ENCODE data around the gene CHN1.

Gene CHN1

GRCh38 chr2:174971868-174972781 lies 33.1 kb downstream of the CHN1 start:
- Mint-ChIP-seq H3K27ac (peak overlapping the region in 1 of 3 experiments; percentile 3), H3K4me1 (peaks cover 34% of the 10 kb centered on the region), H3K4me3 (no peak overlapping the region), H3K9me3 (peaks cover 4% of the 10 kb centered on the region), H3K27me3 (ENCODE audit: low read depth) (no peaks in the 10 kb centered on the region), H3K36me3 (ENCODE audit: low read depth) (peaks cover 5% of the 10 kb centered on the region)
- TF ChIP-seq, protein P1, sequence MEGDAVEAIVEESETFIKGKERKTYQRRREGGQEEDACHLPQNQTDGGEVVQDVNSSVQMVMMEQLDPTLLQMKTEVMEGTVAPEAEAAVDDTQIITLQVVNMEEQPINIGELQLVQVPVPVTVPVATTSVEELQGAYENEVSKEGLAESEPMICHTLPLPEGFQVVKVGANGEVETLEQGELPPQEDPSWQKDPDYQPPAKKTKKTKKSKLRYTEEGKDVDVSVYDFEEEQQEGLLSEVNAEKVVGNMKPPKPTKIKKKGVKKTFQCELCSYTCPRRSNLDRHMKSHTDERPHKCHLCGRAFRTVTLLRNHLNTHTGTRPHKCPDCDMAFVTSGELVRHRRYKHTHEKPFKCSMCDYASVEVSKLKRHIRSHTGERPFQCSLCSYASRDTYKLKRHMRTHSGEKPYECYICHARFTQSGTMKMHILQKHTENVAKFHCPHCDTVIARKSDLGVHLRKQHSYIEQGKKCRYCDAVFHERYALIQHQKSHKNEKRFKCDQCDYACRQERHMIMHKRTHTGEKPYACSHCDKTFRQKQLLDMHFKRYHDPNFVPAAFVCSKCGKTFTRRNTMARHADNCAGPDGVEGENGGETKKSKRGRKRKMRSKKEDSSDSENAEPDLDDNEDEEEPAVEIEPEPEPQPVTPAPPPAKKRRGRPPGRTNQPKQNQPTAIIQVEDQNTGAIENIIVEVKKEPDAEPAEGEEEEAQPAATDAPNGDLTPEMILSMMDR (IDR thresholded peaks at IDR 0.05; ENCODE audit: unreplicated experiment in 3 of 3), result no peak

- Mint-ChIP-seq H3K4me3 (no peak overlapping the region), H3K36me3 (ENCODE audit: low read depth) (peaks cover 5% of the 10 kb centered on the region), H3K27ac (no peak overlapping the region), H3K27me3 (ENCODE audit: low read depth) (no peaks in the 10 kb centered on the region), H3K4me1 (peaks cover 50% of the 10 kb centered on the region), H3K9me3 (peaks cover 4% of the 10 kb centered on the region)
- TF ChIP-seq, protein P1 (IDR thresholded peaks at IDR 0.05; ENCODE audit: unreplicated experiment in 3 of 3), result no peak
These were observed 35.1 kb downstream of the CHN1 start for GRCh38 chr2:174970092-174970491.

- Mint-ChIP-seq H3K4me3 (no peak overlapping the region), H3K4me1 (peaks cover 53% of the 10 kb centered on the region), H3K27me3 (ENCODE audit: low read depth) (no peaks in the 10 kb centered on the region), H3K36me3 (ENCODE audit: low read depth) (peaks cover 5% of the 10 kb centered on the region), H3K27ac (peak overlapping the region in 2 of 3 experiments; percentile 55 to 78), H3K9me3 (peaks cover 4% of the 10 kb centered on the region)
- TF ChIP-seq, protein P1 (IDR thresholded peaks at IDR 0.05; ENCODE audit: unreplicated experiment in 3 of 3), result no peak
These were observed 36.0 kb downstream of the CHN1 start for GRCh38 chr2:174969091-174969734.

GRCh38 chr2:174967691-174968260 lies 37.4 kb downstream of the CHN1 start:
- Mint-ChIP-seq H3K4me1 (peaks cover 62% of the 10 kb centered on the region), H3K27me3 (ENCODE audit: low read depth) (no peaks in the 10 kb centered on the region), H3K36me3 (ENCODE audit: low read depth) (peaks cover 13% of the 10 kb centered on the region), H3K4me3 (no peak overlapping the region), H3K9me3 (peaks cover 4% of the 10 kb centered on the region), H3K27ac (peak overlapping the region; percentile 13 to 78 (median 51))
- TF ChIP-seq, protein P1 (IDR thresholded peaks at IDR 0.05; ENCODE audit: unreplicated experiment in 3 of 3), result no peak

DNA sequence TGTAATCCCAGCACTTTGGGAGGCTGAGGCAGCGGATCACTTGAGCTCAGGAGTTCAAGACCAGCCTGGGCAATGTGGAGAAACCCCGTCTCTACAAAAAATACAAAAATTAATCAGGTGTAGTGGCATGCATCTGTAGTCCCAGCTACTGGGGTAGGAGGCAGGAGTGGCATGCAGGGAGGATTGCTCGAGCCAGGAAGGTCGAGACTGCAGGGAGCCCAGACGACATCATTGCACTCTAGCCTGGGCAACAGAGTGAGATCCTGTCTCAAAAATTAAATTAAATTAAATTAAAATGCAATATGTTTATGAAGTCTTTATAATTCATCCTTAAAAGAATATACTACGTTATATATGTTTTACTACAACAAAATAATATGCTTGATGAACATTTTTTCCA lies 38.1 kb downstream of the CHN1 start:
- H3K27me3 Mint-ChIP-seq (ENCODE audit: low read depth), result no peaks in the 10 kb centered on the region
- H3K4me3 Mint-ChIP-seq, result no peak overlapping the region
- H3K27ac Mint-ChIP-seq, result peak overlapping the region in 2 of 3 experiments; percentile 79 to 89
- TF ChIP-seq, protein P1 (IDR thresholded peaks at IDR 0.05; ENCODE audit: unreplicated experiment in 3 of 3), result no peak
- H3K9me3 Mint-ChIP-seq, result peaks cover 4% of the 10 kb centered on the region
- H3K4me1 Mint-ChIP-seq, result peaks cover 57% of the 10 kb centered on the region
- peaks cover 13% of the 10 kb centered on the region for H3K36me3 Mint-ChIP-seq (ENCODE audit: low read depth)
